Stimulated activated CD8-positive, alpha-beta memory T cell treated with anti-CD3 and anti-CD28 coated beads, Interleukin-12 subunit alpha, Interleukin-12 subunit beta, amount 100 ng/mL, for 1 hour (primary cell): ENCODE measurements around the gene LMOD1.

ENCODE experiments used
- DNase-seq: peaks from one replicate; pipeline ENCODE4 v3.0.0-alpha.2; 2020; ENCODE audit warnings: low read depth

The LMOD1 gene

GRCh38 chr1:201892211-201892610, 54.1 kb downstream of the LMOD1 start:
- no peak for DNase-seq

GRCh38 chr1:201891451-201892045, 54.8 kb downstream of the LMOD1 start:
- DNase-seq = no peak

- no peak for DNase-seq
Observed at GRCh38 chr1:201890806-201891450, 55.4 kb downstream of the LMOD1 start.

- no peak for DNase-seq
Observed at GRCh38 chr1:201890223-201890622, 56.1 kb downstream of the LMOD1 start.

- no peak for DNase-seq
Observed at GRCh38 chr1:201889090-201889968, 57.0 kb downstream of the LMOD1 start.

- no peak for DNase-seq
Observed at GRCh38 chr1:201888282-201889089, 57.9 kb downstream of the LMOD1 start, which contains the start of gene SHISA4. TSS of gene SHISA4 (plus strand) at chr1:201888898. CDS start at chr1:201888995, 97 bp downstream.

GRCh38 chr1:201887116-201887866, 59.1 kb downstream of the LMOD1 start:
- DNase-seq = no peak

GRCh38 chr1:201886103-201886885, 60.1 kb downstream of the LMOD1 start:
- no peak for DNase-seq

- no peak for DNase-seq
Observed at GRCh38 chr1:201885531-201886075, 60.7 kb downstream of the LMOD1 start.

GRCh38 chr1:201884425-201884824, 61.9 kb downstream of the LMOD1 start:
- no peak for DNase-seq

- no peak for DNase-seq
Observed at GRCh38 chr1:201883786-201884185, 62.6 kb downstream of the LMOD1 start.

GRCh38 chr1:201883266-201883665, 63.1 kb downstream of the LMOD1 start:
- DNase-seq = no peak

GRCh38 chr1:201882665-201883132, 63.6 kb downstream of the LMOD1 start:
- DNase-seq = no peak

- no peak for DNase-seq
Observed at GRCh38 chr1:201881617-201882016, 64.7 kb downstream of the LMOD1 start.

GRCh38 chr1:201880928-201881571, 65.3 kb downstream of the LMOD1 start:
- no peak for DNase-seq

- DNase-seq = no peak
Observed at GRCh38 chr1:201877877-201878401, 68.4 kb downstream of the LMOD1 start.

GRCh38 chr1:201876148-201876818, 70.1 kb downstream of the LMOD1 start:
- DNase-seq = no peak

GRCh38 chr1:201874672-201875071, 71.7 kb downstream of the LMOD1 start:
- no peak for DNase-seq

GRCh38 chr1:201870397-201870796, 76.0 kb downstream of the LMOD1 start:
- no peak for DNase-seq
